NT2/D1 (cell line): ENCODE results near the gene SCRN2.

Source experiments
- SUZ12 ChIP-seq: IDR thresholded peaks from 2 replicates; pipeline ENCODE4 v1.6.1; 2011; ENCODE audit not compliant: insufficient read length, insufficient read depth; ENCODE audit errors: extremely low read depth
- YY1 ChIP-seq: IDR thresholded peaks from 2 replicates; pipeline ENCODE4 v1.6.1; 2011; ENCODE audit not compliant: insufficient read length, insufficient read depth
- ZNF274 ChIP-seq: IDR thresholded peaks from 2 replicates; pipeline ENCODE4 v1.6.1; 2011; ENCODE audit warnings: mild to moderate bottlenecking, low read depth, low read length

GRCh38 chr17:47797797-47798196, 43.3 kb downstream of the SCRN2 start:
- TF ChIP-seq YY1 (no peak), ZNF274 (no peak), SUZ12 (no peak)
